ENCODE measurements around the gene YY1. TPM values are rescaled to one million over a fixed set of nuclear protein-coding genes. Genes with fewer than 3 reads are reported as not detected.

The YY1 gene
- polyA plus RNA-seq, 1 experiment = 15.7 TPM

- Histone ChIP-seq H3K36me3 (ENCODE audit: control insufficient read depth, insufficient read depth, low read length) (no peaks in the 10 kb centered on the region), H3K27me3 (ENCODE audit: control insufficient read depth, insufficient read depth, low read length) (peaks cover 2% of the 10 kb centered on the region; the same call in 1 of the 2 replicates), H3K4me3 (ENCODE audit: low read depth, low read length) (no peak within 1 kb of the TSS)
- CTCF ChIA-PET = interaction anchor here (1.5 kb wide), 1 partner anchor 11 kb away, joined by 4 read pairs; no protein-coding TSS in a partner anchor
- no peak for TF ChIP-seq CTCF (IDR thresholded peaks at IDR 0.05; ENCODE audit: insufficient read depth, low read depth, low read length)
- DNase-seq (ENCODE audit: low read depth) = no peak
- POLR2A ChIA-PET = no interaction called here
Observed at GRCh38 chr14:100323121-100323941, 84.4 kb downstream of the YY1 start, which contains the start of gene SLC25A47. SLC25A47 (plus strand) TSS chr14:100323339; CDS start chr14:100323415, 76 bp downstream.

GRCh38 chr14:100323942-100324307 is 85.0 kb downstream of the YY1 start:
- Histone ChIP-seq H3K36me3 (ENCODE audit: control insufficient read depth, insufficient read depth, low read length) (no peaks in the 10 kb centered on the region), H3K4me3 (ENCODE audit: low read depth, low read length) (no peak overlapping the region), H3K27me3 (ENCODE audit: control insufficient read depth, insufficient read depth, low read length) (peaks cover 2% of the 10 kb centered on the region; the same call in 1 of the 2 replicates)
- DNase-seq (ENCODE audit: low read depth) = no peak
- no peak for TF ChIP-seq CTCF (IDR thresholded peaks at IDR 0.05; ENCODE audit: insufficient read depth, low read depth, low read length)
- POLR2A ChIA-PET = no interaction called here
- CTCF ChIA-PET = interaction anchor here (0.8 kb wide), 1 partner anchor 11 kb away, joined by 3 read pairs; no protein-coding TSS in a partner anchor

- POLR2A ChIA-PET = no interaction called here
- CTCF ChIA-PET = no interaction called here
- TF ChIP-seq CTCF (IDR thresholded peaks at IDR 0.05; ENCODE audit: insufficient read depth, low read depth, low read length) = no peak
- peaks cover 2% of the 10 kb centered on the region; the same call in 1 of the 2 replicates for H3K27me3 ChIP-seq (ENCODE audit: control insufficient read depth, insufficient read depth, low read length)
- H3K4me3 ChIP-seq (ENCODE audit: low read depth, low read length) = no peak overlapping the region
- no peak for DNase-seq (ENCODE audit: low read depth)
- H3K36me3 ChIP-seq (ENCODE audit: control insufficient read depth, insufficient read depth, low read length) = no peaks in the 10 kb centered on the region
Observed at GRCh38 chr14:100325231-100325632, 86.3 kb downstream of the YY1 start.

- DNase-seq (ENCODE audit: low read depth) = no peak
- POLR2A ChIA-PET = no interaction called here
- TF ChIP-seq CTCF (IDR thresholded peaks at IDR 0.05; ENCODE audit: insufficient read depth, low read depth, low read length) = no peak
- H3K36me3 ChIP-seq (ENCODE audit: control insufficient read depth, insufficient read depth, low read length) = no peaks in the 10 kb centered on the region
- H3K4me3 ChIP-seq (ENCODE audit: low read depth, low read length) = no peak overlapping the region
- CTCF ChIA-PET = no interaction called here
- H3K27me3 ChIP-seq (ENCODE audit: control insufficient read depth, insufficient read depth, low read length) = peaks cover 2% of the 10 kb centered on the region; the same call in 1 of the 2 replicates
Observed at GRCh38 chr14:100325958-100326357, 87.0 kb downstream of the YY1 start.

- no peak for TF ChIP-seq CTCF (IDR thresholded peaks at IDR 0.05; ENCODE audit: insufficient read depth, low read depth, low read length)
- Histone ChIP-seq H3K27me3 (ENCODE audit: control insufficient read depth, insufficient read depth, low read length) (peaks cover 2% of the 10 kb centered on the region; the same call in 1 of the 2 replicates), H3K36me3 (ENCODE audit: control insufficient read depth, insufficient read depth, low read length) (peaks cover under 1% of the 10 kb centered on the region; the same call in 1 of the 2 replicates), H3K4me3 (ENCODE audit: low read depth, low read length) (no peak overlapping the region)
- no peak for DNase-seq (ENCODE audit: low read depth)
- POLR2A ChIA-PET = interaction anchor here (0.5 kb wide), 1 partner anchor 714 kb away, joined by 4 read pairs; no protein-coding TSS in a partner anchor
- CTCF ChIA-PET = interaction anchor here (0.6 kb wide), 1 partner anchor 23 kb away, joined by 3 read pairs; no protein-coding TSS in a partner anchor
Observed at GRCh38 chr14:100327128-100327527, 88.2 kb downstream of the YY1 start.
